Measurements from ENCODE around the gene BRD4. TPM values are rescaled to one million over a fixed set of nuclear protein-coding genes. Genes with fewer than 3 reads are reported as not detected.

Gene BRD4
- total and polyA plus RNA-seq, 11 donors, result 31.1 to 78.9 (median 61.8) TPM

DNA sequence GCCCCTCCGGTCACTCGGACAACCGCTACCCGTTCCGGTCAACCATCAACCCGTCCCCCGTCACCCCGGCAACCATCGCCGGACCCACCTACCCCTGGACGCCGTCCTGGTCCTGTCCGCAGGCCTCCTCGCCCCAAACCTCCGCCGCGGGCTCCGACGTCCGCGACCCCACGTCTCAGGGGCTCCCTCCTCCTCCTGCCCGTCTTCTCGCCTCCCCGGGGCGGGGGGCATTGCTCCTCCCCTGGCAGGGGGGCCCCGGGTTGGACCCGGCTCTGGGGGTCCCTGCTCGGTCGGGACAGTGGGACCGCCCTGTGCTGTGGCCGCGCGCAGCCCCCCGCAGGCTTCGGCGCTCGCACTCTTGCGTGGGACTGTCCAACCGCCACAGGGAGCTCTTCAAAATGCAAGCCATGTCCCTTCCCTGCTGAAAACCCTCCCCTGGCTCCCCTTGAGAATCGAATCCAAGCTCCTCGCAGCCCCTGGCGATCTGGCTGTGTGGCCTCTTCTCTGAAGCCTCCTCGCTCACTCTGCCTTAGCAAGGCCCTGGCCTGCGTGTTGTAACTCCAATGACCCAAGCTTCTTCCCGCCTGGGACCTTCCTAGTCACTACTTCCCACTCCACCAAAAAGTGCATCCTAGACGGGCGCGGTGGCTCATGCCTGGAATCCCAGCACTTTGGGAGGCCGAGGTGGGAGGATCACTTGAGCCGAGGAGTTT is 108.5 kb downstream of the BRD4 start:
- Histone ChIP-seq H3K36me3 (no peaks in the 10 kb centered on the region), H3K4me1 (peaks cover 0 to 26% (median 12%) of the 10 kb centered on the region in 12 donors), H3K9me3 (no peaks in the 10 kb centered on the region), H3K27me3 (no peaks in the 10 kb centered on the region), H3K4me3 (peak overlapping the region; percentile 53 to 83 (median 70)), H3K27ac (peak overlapping the region; percentile 31 to 92 (median 78))
- DNase-seq (peak in 2 of 5 donors; percentile 50 to 57), ATAC-seq (peak in 2 of 4 donors; percentile 8 to 37)
- 10 to 16% (median 11%) methylated on average over 33 to 51 of the region's 51 CpGs for WGBS, 4 donors
- intact Hi-C loops (cut with DNase I), result no loop called here
- TF ChIP-seq, protein P1, sequence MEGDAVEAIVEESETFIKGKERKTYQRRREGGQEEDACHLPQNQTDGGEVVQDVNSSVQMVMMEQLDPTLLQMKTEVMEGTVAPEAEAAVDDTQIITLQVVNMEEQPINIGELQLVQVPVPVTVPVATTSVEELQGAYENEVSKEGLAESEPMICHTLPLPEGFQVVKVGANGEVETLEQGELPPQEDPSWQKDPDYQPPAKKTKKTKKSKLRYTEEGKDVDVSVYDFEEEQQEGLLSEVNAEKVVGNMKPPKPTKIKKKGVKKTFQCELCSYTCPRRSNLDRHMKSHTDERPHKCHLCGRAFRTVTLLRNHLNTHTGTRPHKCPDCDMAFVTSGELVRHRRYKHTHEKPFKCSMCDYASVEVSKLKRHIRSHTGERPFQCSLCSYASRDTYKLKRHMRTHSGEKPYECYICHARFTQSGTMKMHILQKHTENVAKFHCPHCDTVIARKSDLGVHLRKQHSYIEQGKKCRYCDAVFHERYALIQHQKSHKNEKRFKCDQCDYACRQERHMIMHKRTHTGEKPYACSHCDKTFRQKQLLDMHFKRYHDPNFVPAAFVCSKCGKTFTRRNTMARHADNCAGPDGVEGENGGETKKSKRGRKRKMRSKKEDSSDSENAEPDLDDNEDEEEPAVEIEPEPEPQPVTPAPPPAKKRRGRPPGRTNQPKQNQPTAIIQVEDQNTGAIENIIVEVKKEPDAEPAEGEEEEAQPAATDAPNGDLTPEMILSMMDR (IDR thresholded peaks at IDR 0.05), result no peak
- no peak for TF ChIP-seq POLR2A (IDR thresholded peaks at IDR 0.05)

DNA sequence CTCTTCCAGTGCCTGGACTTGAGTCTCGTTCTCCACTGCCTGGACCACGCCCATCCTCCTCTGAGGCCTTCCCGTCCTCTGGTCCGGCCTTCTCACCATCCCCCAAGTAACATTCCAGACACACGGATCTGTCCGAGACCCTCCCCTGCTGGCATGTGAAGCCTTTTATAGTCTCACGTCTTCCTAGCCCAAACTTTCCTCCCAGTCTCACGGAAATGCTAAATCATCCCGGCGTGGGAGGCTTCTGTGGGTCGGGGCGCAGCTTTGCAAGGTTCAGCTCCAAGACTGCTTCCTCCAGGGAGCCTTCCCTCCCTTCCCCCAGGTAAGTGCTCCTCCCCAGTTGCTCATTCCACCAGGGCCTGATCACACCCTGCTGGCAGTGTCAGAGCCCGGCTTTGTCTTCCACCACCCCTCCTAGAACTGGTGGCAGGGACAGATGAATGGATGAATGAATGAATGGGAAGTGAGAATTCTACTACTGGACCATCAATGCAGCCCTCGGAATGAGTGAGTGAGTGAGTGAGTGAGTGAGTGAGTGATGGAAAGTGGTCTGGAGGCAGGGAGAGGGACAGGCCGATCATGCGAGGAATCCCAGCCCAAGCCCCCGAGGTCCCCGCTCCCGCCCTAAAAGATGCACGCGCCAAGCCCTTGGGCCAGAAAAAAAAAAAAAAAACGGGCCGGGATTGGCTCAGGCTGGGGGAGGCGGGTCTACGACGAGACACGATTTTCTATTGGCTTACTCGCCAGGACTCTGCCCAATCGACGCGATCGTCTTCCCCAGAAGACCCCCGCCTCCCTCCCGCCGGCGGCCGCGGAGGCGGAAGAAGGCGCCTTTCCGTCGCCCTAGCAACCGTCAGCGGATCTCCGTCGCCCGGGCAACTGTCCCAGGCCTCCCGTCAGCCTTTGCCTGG is 109.3 kb downstream of the BRD4 start:
- no peak for TF ChIP-seq POLR2A (IDR thresholded peaks at IDR 0.05)
- TF ChIP-seq, protein P1 (IDR thresholded peaks at IDR 0.05), result no peak
- H3K4me1 ChIP-seq, result peaks cover 0 to 26% (median 12%) of the 10 kb centered on the region in 12 donors
- intact Hi-C loops (cut with DNase I), result no loop called here
- H3K27me3 ChIP-seq, result no peaks in the 10 kb centered on the region
- H3K27ac ChIP-seq, result peak overlapping the region in 11 of 12 donors; percentile 39 to 92 (median 77)
- no peaks in the 10 kb centered on the region for H3K36me3 ChIP-seq
- H3K4me3 ChIP-seq, result peak overlapping the region; percentile 53 to 83 (median 70)
- WGBS, 4 donors, result 0 to 1% (median 1%) methylated on average over 48 of the region's 48 CpGs
- ATAC-seq (peak; percentile 96 to 97 (median 97)), DNase-seq (peak; percentile 94 to 95 (median 95))
- H3K9me3 ChIP-seq, result no peaks in the 10 kb centered on the region

DNA sequence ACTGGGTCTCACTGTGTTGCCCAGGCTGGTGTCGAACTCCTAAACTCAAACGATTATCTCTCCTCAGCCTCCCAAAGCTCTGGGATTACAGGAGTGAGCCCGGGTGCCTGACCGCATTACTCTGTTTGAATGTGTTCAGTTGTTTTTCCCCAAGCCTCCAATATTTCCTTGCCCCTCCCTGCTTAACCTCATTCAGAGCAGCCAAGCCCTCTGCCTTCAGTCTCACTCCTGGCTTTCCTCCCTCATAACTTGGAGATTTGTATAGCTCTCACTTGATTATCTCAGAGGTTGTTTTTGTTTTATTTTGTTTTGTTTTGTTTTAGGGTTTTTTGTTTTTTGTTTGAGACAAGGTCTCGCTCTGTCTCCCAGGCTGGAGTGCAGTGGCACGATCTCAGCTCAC is 111.5 kb downstream of the BRD4 start:
- DNase-seq (no peak), ATAC-seq (no peak)
- peaks cover 0 to 26% (median 12%) of the 10 kb centered on the region in 12 donors for H3K4me1 ChIP-seq
- TF ChIP-seq, protein P1 (IDR thresholded peaks at IDR 0.05), result no peak
- no peak for TF ChIP-seq POLR2A (IDR thresholded peaks at IDR 0.05)
- H3K27me3 ChIP-seq, result no peaks in the 10 kb centered on the region
- no peaks in the 10 kb centered on the region for H3K9me3 ChIP-seq
- H3K27ac ChIP-seq, result peak overlapping the region in 8 of 12 donors; percentile 1 to 81 (median 37)
- H3K4me3 ChIP-seq, result no peak overlapping the region
- intact Hi-C loops (cut with DNase I), result no loop called here
- no peaks in the 10 kb centered on the region for H3K36me3 ChIP-seq
- WGBS, 4 donors, result 57 to 71% (median 65%) methylated on average over 6 of the region's 6 CpGs

DNA sequence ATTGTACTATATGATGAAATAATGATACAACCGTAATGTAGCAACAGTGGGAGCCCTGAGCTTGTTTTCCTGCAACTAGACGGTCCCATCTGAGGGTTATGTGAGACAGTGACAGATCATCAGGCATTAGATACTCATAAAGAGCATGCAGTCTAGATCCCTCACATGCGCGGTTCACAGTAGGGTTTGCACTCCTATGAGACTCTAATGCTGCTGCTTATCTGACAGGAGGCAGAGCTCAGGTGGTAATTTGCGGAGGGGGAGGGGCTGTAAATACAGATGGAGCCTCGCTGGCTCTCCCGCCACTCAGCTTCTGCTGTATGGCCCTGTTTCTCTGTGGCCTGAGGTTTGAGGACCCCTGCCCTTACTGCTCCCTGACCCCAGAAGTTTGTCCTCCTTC is 113.8 kb downstream of the BRD4 start:
- ATAC-seq (no peak), DNase-seq (no peak)
- Histone ChIP-seq H3K9me3 (no peaks in the 10 kb centered on the region), H3K4me1 (peaks cover 0 to 27% (median 7%) of the 10 kb centered on the region in 12 donors), H3K27ac (no peak overlapping the region), H3K27me3 (no peaks in the 10 kb centered on the region), H3K4me3 (no peak overlapping the region), H3K36me3 (no peaks in the 10 kb centered on the region)
- TF ChIP-seq POLR2A (IDR thresholded peaks at IDR 0.05), result no peak
- TF ChIP-seq, protein P1 (IDR thresholded peaks at IDR 0.05), result no peak
- WGBS, 4 donors, result 76 to 88% (median 82%) methylated on average over 7 of the region's 7 CpGs
- intact Hi-C loops (cut with DNase I), result no loop called here
